Keratinocyte (primary cell): ENCODE results near the gene EHHADH. TPM values are rescaled to one million over a fixed set of nuclear protein-coding genes. Genes with fewer than 3 reads are reported as not detected.

Source experiments
- DNase-seq: peaks from one replicate; pipeline ENCODE4 v3.0.0-alpha.2; 2011; ENCODE audit warnings: low read depth, missing footprints, low spot score
- FAIRE-seq: peaks from 2 replicates; lab custom pipeline; 2011; peaks lifted over from hg19 to GRCh38; lab: Jason Lieb, UNC
- H2AFZ ChIP-seq: 2 replicates; pipeline ENCODE4 v1.6.0; 2012; ENCODE audit warnings: low read length, control low read depth, inconsistent platforms; ENCODE audit not compliant: control insufficient read depth
- H3K27ac ChIP-seq: 2 replicates; pipeline ENCODE4 v1.5.1; 2011; ENCODE audit warnings: low read length; ENCODE audit not compliant: control insufficient read depth, insufficient read depth
- H3K27me3 ChIP-seq: 3 replicates; pipeline ENCODE4 v1.6.0; 2011; ENCODE audit warnings: low read length; ENCODE audit not compliant: control insufficient read depth, insufficient read depth; ENCODE audit errors: extremely low read depth
- H3K36me3 ChIP-seq, 2 experiments: 2 replicates in 1 of 2; 3 replicates in 1 of 2; pipeline ENCODE4 v1.5.1; 2011; ENCODE audit warnings: low read length in 2 of 2, mild to moderate bottlenecking in 1 of 2; ENCODE audit not compliant: control insufficient read depth in 2 of 2, insufficient read depth in 2 of 2; ENCODE audit errors: extremely low read depth in 1 of 2
- H3K4me1 ChIP-seq: 3 replicates; pipeline ENCODE4 v1.5.1; 2011; ENCODE audit warnings: low read length; ENCODE audit not compliant: control insufficient read depth, insufficient read depth; ENCODE audit errors: extremely low read depth
- H3K4me2 ChIP-seq: 3 replicates; pipeline ENCODE4 v1.6.0; 2011; ENCODE audit warnings: low read depth, low read length; ENCODE audit not compliant: control insufficient read depth, insufficient read depth; ENCODE audit errors: extremely low read depth
- H3K4me3 ChIP-seq, 3 experiments: fragments of 200-600 bp in 1 of 3; sonication (generic) in 1 of 3; 2 replicates in 2 of 3; 3 replicates in 1 of 3; pipeline ENCODE4 v1.5.1; 2011 to 2016; ENCODE audit warnings: low read length in 3 of 3, mild to moderate bottlenecking in 3 of 3, control low read depth in 2 of 3, inconsistent platforms in 1 of 3, low read depth in 1 of 3, mixed read lengths in 1 of 3, mixed run types in 1 of 3, moderate library complexity in 1 of 3; ENCODE audit not compliant: control insufficient read depth in 2 of 3, insufficient read depth in 2 of 3; ENCODE audit errors: extremely low read depth in 1 of 3
- H3K79me2 ChIP-seq: 2 replicates; pipeline ENCODE4 v1.6.0; 2012; ENCODE audit warnings: low read length; ENCODE audit not compliant: control insufficient read depth, insufficient read depth
- H3K9ac ChIP-seq: 3 replicates; pipeline ENCODE4 v1.6.0; 2011; ENCODE audit warnings: low read length; ENCODE audit not compliant: control insufficient read depth, insufficient read depth; ENCODE audit errors: extremely low read depth
- H3K9me1 ChIP-seq: 3 replicates; pipeline ENCODE4 v1.6.0; 2011; ENCODE audit warnings: low read length; ENCODE audit not compliant: control insufficient read depth, insufficient read depth; ENCODE audit errors: extremely low read depth
- H3K9me3 ChIP-seq: 2 replicates; pipeline ENCODE4 v1.5.1; 2012; ENCODE audit warnings: low read depth, low read length; ENCODE audit not compliant: control insufficient read depth
- H4K20me1 ChIP-seq: 3 replicates; pipeline ENCODE4 v1.6.0; 2011; ENCODE audit warnings: low read length; ENCODE audit not compliant: control insufficient read depth, insufficient read depth; ENCODE audit errors: extremely low read depth
- EZH2 ChIP-seq: IDR thresholded peaks from one replicate; pipeline ENCODE4 v1.6.1; 2012; ENCODE audit warnings: inconsistent platforms, mild to moderate bottlenecking, low read length, moderate library complexity
- dilution Hi-C: fragments of 300-500 bp; cut with MboI; formaldehyde crosslinking; loops from one replicate; pipeline ENCODE4 v1.7.0; 2020; ENCODE audit warnings: low sequenced_read_pairs; ENCODE audit not compliant: extremely low pct_ligation_motif_present
- polyA plus RNA-seq, 5 experiments: library from polyadenylated mRNA; depleted of rRNA in 3 of 5; stranded (reverse) in 3 of 5; stranded (forward) in 1 of 5; unstranded in 1 of 5; fragments of >200 nt; gene quantifications; 1 replicate in 1 of 5; 2 replicates in 3 of 5; 3 replicates in 1 of 5; pipeline versions ENCODE4 v1.2.1 to v1.2.3, GENCODE V29; 2011 to 2012; ENCODE audit warnings: missing spikeins in 2 of 5, low read depth in 1 of 5, low replicate concordance in 1 of 5
- TF ChIP-seq, protein P1 (sequence below), 3 experiments: IDR thresholded peaks in 1 of 3; conservative IDR thresholded peaks in 1 of 3; optimal IDR thresholded peaks in 1 of 3; 2 replicates in 2 of 3; 3 replicates in 1 of 3; pipeline versions ENCODE3 to v1.5.1; 2011; ENCODE audit warnings: low read length in 3 of 3, mild to moderate bottlenecking in 3 of 3, moderate library complexity in 2 of 3, control low read depth in 1 of 3, inconsistent platforms in 1 of 3; ENCODE audit not compliant: insufficient read depth in 2 of 3; ENCODE audit errors: extremely low read depth in 1 of 3

The EHHADH gene
- polyA plus RNA-seq, 1 donor (not counting 4 experiments of a cell fraction or from before 2014, with no cell fraction given): 5.6 TPM

DNA sequence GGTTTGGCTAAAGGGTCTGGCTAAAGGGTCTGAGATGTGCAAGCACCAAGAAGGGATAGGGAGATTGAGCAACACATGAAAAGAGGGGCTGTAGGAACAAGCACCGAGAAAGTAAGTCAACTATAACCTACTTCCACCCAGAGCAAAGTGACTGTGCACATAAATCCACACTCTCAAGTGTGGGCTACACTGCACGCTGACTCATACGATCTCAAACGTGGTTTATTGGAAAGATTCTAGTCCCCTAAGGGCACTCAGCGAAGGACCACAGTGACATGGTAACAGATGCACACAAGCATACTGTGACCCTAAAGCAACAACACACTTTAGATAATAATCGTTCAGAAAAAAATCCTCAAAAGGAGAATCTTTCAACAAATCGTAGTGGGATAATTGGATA lies 48.0 kb downstream of the EHHADH start:
- Histone ChIP-seq H3K9me1 (no peaks in the 10 kb centered on the region), H3K79me2 (no peaks in the 10 kb centered on the region), H3K4me3 (no peak overlapping the region), H3K27ac (no peak overlapping the region), H3K4me1 (peaks cover 6% of the 10 kb centered on the region), H4K20me1 (no peaks in the 10 kb centered on the region), H3K27me3 (no peaks in the 10 kb centered on the region), H2AFZ (no peak overlapping the region), H3K36me3 (peaks cover 0 to 2% of the 10 kb centered on the region in 2 experiments), H3K9me3 (no peaks in the 10 kb centered on the region), H3K4me2 (no peak overlapping the region), H3K9ac (no peak overlapping the region)
- TF ChIP-seq, protein P1, sequence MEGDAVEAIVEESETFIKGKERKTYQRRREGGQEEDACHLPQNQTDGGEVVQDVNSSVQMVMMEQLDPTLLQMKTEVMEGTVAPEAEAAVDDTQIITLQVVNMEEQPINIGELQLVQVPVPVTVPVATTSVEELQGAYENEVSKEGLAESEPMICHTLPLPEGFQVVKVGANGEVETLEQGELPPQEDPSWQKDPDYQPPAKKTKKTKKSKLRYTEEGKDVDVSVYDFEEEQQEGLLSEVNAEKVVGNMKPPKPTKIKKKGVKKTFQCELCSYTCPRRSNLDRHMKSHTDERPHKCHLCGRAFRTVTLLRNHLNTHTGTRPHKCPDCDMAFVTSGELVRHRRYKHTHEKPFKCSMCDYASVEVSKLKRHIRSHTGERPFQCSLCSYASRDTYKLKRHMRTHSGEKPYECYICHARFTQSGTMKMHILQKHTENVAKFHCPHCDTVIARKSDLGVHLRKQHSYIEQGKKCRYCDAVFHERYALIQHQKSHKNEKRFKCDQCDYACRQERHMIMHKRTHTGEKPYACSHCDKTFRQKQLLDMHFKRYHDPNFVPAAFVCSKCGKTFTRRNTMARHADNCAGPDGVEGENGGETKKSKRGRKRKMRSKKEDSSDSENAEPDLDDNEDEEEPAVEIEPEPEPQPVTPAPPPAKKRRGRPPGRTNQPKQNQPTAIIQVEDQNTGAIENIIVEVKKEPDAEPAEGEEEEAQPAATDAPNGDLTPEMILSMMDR (optimal IDR thresholded peaks at IDR 0.05 in 1 of 3, IDR thresholded peaks at IDR 0.05 in 1 of 3, conservative IDR thresholded peaks at IDR 0.05 in 1 of 3; ENCODE audit: extremely low read depth in 1 of 3, insufficient read depth in 2 of 3, low read length in 3 of 3): no peak
- TF ChIP-seq EZH2: no peak
- no peak for FAIRE-seq
- DNase-seq: no peak
- dilution Hi-C loops: no loop called here

GRCh38 chr3:185204894-185205293 lies 49.0 kb downstream of the EHHADH start:
- H3K9me3 ChIP-seq: no peaks in the 10 kb centered on the region
- H3K27ac ChIP-seq: no peak overlapping the region
- no peaks in the 10 kb centered on the region for H4K20me1 ChIP-seq
- H2AFZ ChIP-seq: no peak overlapping the region
- no peak overlapping the region for H3K9ac ChIP-seq
- H3K4me2 ChIP-seq: no peak overlapping the region
- TF ChIP-seq, protein P1 (optimal IDR thresholded peaks at IDR 0.05 in 1 of 3, IDR thresholded peaks at IDR 0.05 in 1 of 3, conservative IDR thresholded peaks at IDR 0.05 in 1 of 3; ENCODE audit: extremely low read depth in 1 of 3, insufficient read depth in 2 of 3, low read length in 3 of 3): no peak
- TF ChIP-seq EZH2: no peak
- H3K4me3 ChIP-seq: no peak overlapping the region
- FAIRE-seq (no peak), DNase-seq (no peak)
- H3K27me3 ChIP-seq: no peaks in the 10 kb centered on the region
- dilution Hi-C loops: no loop called here
- H3K4me1 ChIP-seq: peaks cover 14% of the 10 kb centered on the region
- H3K79me2 ChIP-seq: no peaks in the 10 kb centered on the region
- H3K36me3 ChIP-seq: peaks cover 0 to 2% of the 10 kb centered on the region in 2 experiments
- no peaks in the 10 kb centered on the region for H3K9me1 ChIP-seq
